GM12892 (cell line): Measurements from ENCODE around the gene AKAIN1. TPM values are rescaled to one million over a fixed set of nuclear protein-coding genes. Genes with fewer than 3 reads are reported as not detected.

Experiments
- DNase-seq: peaks from one replicate; pipeline ENCODE4 v3.0.0; 2011; ENCODE audit not compliant: insufficient read length
- FAIRE-seq: peaks from 2 replicates; lab custom pipeline; 2011; peaks lifted over from hg19 to GRCh38; lab: Jason Lieb, UNC
- POLR2A ChIP-seq: IDR thresholded peaks from 2 replicates; pipeline ENCODE4 v1.6.1; 2011; ENCODE audit warnings: low read depth, low read length, control low read depth
- POLR2AphosphoS5 ChIP-seq: IDR thresholded peaks from 2 replicates; pipeline ENCODE4 v1.6.1; 2011; ENCODE audit warnings: low read depth, low read length, control low read depth
- TAF1 ChIP-seq: IDR thresholded peaks from 2 replicates; pipeline ENCODE4 v1.6.1; 2011; ENCODE audit warnings: low read depth, mild to moderate bottlenecking, control low read depth, low read length, borderline replicate concordance
- polyA plus RNA-seq: library from polyadenylated mRNA; unstranded; fragments of >200 nt; gene quantifications from one replicate; pipeline ENCODE4 v1.2.1, GENCODE V29; 2012; ENCODE audit warnings: missing spikeins, inconsistent platforms; ENCODE audit not compliant: missing spikeins

AKAIN1 gene
- polyA plus RNA-seq: not detected

- TF ChIP-seq TAF1: no peak
- no peak for TF ChIP-seq POLR2A
- no peak for TF ChIP-seq POLR2AphosphoS5
- no peak for FAIRE-seq
- DNase-seq: no peak
Observed at GRCh38 chr18:5197032-5197434, at the start of gene AKAIN1. Gene AKAIN1, minus strand, starts transcription at chr18:5197257. Its CDS starts 204 bp downstream, at chr18:5197053.

- no peak for FAIRE-seq
- DNase-seq: no peak
- TF ChIP-seq POLR2A (no peak), TAF1 (no peak)
Observed at GRCh38 chr18:5244941-5245340, 47.9 kb upstream of the AKAIN1 start.

- FAIRE-seq: no peak
- DNase-seq: no peak
- TF ChIP-seq TAF1 (no peak), POLR2A (no peak), POLR2AphosphoS5 (no peak)
Observed at GRCh38 chr18:5239447-5239846, 42.4 kb upstream of the AKAIN1 start.

GRCh38 chr18:5238371-5238976 lies 41.4 kb upstream of the AKAIN1 start:
- FAIRE-seq (peak; percentile 76), DNase-seq (peak; percentile 23)
- TF ChIP-seq POLR2A (no peak), TAF1 (no peak), POLR2AphosphoS5 (no peak)

GRCh38 chr18:5237723-5238370 lies 40.8 kb upstream of the AKAIN1 start:
- DNase-seq: peak; percentile 56
- TF ChIP-seq TAF1: peak; percentile 80
- TF ChIP-seq POLR2AphosphoS5: peak; percentile 90
- peak; percentile 86 for TF ChIP-seq POLR2A
- FAIRE-seq: peak; percentile 94

GRCh38 chr18:5237083-5237722 lies 40.1 kb upstream of the AKAIN1 start:
- FAIRE-seq: peak; percentile 88

GRCh38 chr18:5214583-5215351 lies 17.7 kb upstream of the AKAIN1 start:
- TF ChIP-seq POLR2A: no peak
- TF ChIP-seq TAF1: no peak
- TF ChIP-seq POLR2AphosphoS5: no peak
- DNase-seq (no peak), FAIRE-seq (no peak)

More at GRCh38 chr18:5237083-5237722, 40.1 kb upstream of the AKAIN1 start:
- no peak for TF ChIP-seq POLR2A
- no peak for TF ChIP-seq TAF1
- no peak for TF ChIP-seq POLR2AphosphoS5
- DNase-seq: no peak

- DNase-seq: no peak
- no peak for TF ChIP-seq POLR2AphosphoS5
- no peak for TF ChIP-seq TAF1
- no peak for TF ChIP-seq POLR2A
- no peak for FAIRE-seq
Observed at GRCh38 chr18:5207471-5208150, 10.6 kb upstream of the AKAIN1 start.

GRCh38 chr18:5198311-5198710 lies 1.3 kb upstream of the AKAIN1 start:
- DNase-seq (no peak), FAIRE-seq (no peak)
- TF ChIP-seq POLR2A (no peak), TAF1 (no peak)

GRCh38 chr18:5197461-5197860 lies 404 bp upstream of the AKAIN1 start:
- TF ChIP-seq TAF1 (no peak), POLR2A (no peak), POLR2AphosphoS5 (no peak)
- DNase-seq (no peak), FAIRE-seq (no peak)
